ENCODE data around the gene RALGAPB. TPM values are rescaled to one million over a fixed set of nuclear protein-coding genes. Genes with fewer than 3 reads are reported as not detected.

RALGAPB gene
- total and polyA plus RNA-seq, 2 experiments from 2014 or later, result 10.2 to 40.4 TPM

MicroRNAs within 50 kb of the gene (microRNA counts, 767-probe panel; counts per million panel counts)
- microRNA hsa-miR-548o-3p, result not detected

Small RNA genes within 50 kb of the gene (microRNA-seq; reads per million reads assigned to microRNA genes)
- not detected for gene MIR548O2

Small RNA genes within 50 kb of the gene (small RNA-seq; reads per million reads assigned to genes)
- gene MIR548O2 (ENCODE audit: low replicate concordance) (not detected), gene RF00056 (ENCODE audit: low replicate concordance) (not detected), gene SNORA60 (ENCODE audit: low replicate concordance) (1.5 reads per million, percentile 74 among the genes with 10 or more reads in this experiment), gene SNORA71A (ENCODE audit: low replicate concordance) (8.8 reads per million, percentile 96 among the genes with 10 or more reads in this experiment), gene SNORA71B (ENCODE audit: low replicate concordance) (4.5 reads per million, percentile 92 among the genes with 10 or more reads in this experiment), gene SNORA71C (ENCODE audit: low replicate concordance) (0.77 reads per million, percentile 52 among the genes with 10 or more reads in this experiment), gene SNORA71D (ENCODE audit: low replicate concordance) (83.5 reads per million, percentile 99 among the genes with 10 or more reads in this experiment), gene SNORA71E (ENCODE audit: low replicate concordance) (not detected)

Other genes with a start within 250 kb of the RALGAPB start
- gene KIAA1755, start 212.1 kb upstream of the RALGAPB start, total RNA-seq (2014; rRNA removed; shearing (Covaris generic)), result 0.12 and 0.28 TPM in 2 replicates
- not detected in 2 replicates for gene KIAA1755, start 212.1 kb upstream of the RALGAPB start, polyA plus RNA-seq (2016; fragmentation: Nextera tagmentation; extraction: Ambion mirVana)
- not detected in 2 replicates for gene BPI, start 168.7 kb upstream of the RALGAPB start, total RNA-seq (2014; rRNA removed; shearing (Covaris generic))
- not detected in 2 replicates for gene BPI, start 168.7 kb upstream of the RALGAPB start, polyA plus RNA-seq (2016; fragmentation: Nextera tagmentation; extraction: Ambion mirVana)
- gene LBP, start 126.4 kb upstream of the RALGAPB start, total RNA-seq (2014; rRNA removed; shearing (Covaris generic)), result 0.10 and 0.35 TPM in 2 replicates
- gene LBP, start 126.4 kb upstream of the RALGAPB start, polyA plus RNA-seq (2016; fragmentation: Nextera tagmentation; extraction: Ambion mirVana), result 0.19 TPM in 1 of 2 replicates, not detected in the other
- gene SNHG17, start 37.5 kb upstream of the RALGAPB start, total RNA-seq (2014; rRNA removed; shearing (Covaris generic)), result 22.2 and 25.4 TPM in 2 replicates
- gene SNHG17, start 37.5 kb upstream of the RALGAPB start, polyA plus RNA-seq (2016; fragmentation: Nextera tagmentation; extraction: Ambion mirVana), result 76.1 and 80.1 TPM in 2 replicates
- gene ADIG, start 108.4 kb downstream of the RALGAPB start, total RNA-seq (2014; rRNA removed; shearing (Covaris generic)), result not detected in 2 replicates
- gene ADIG, start 108.4 kb downstream of the RALGAPB start, polyA plus RNA-seq (2016; fragmentation: Nextera tagmentation; extraction: Ambion mirVana), result not detected in 2 replicates
- 0.21 and 1.5 TPM in 2 replicates for gene ARHGAP40, start 129.0 kb downstream of the RALGAPB start, total RNA-seq (2014; rRNA removed; shearing (Covaris generic))
- 0.30 TPM in 1 of 2 replicates, not detected in the other for gene ARHGAP40, start 129.0 kb downstream of the RALGAPB start, polyA plus RNA-seq (2016; fragmentation: Nextera tagmentation; extraction: Ambion mirVana)

Measured in GM23338 (cell line).